Measurements from ENCODE around the gene SKI.
A peak's percentile ranks its signal among the peaks of the same experiment; 100 is the strongest.
"Not testable (repeated sequence)": the region's sequence is repeated elsewhere in the genome, so short reads cannot be mapped to it uniquely, and the experiment has no call there.

Gene SKI

GRCh38 chr1:2312515-2313301, 84.6 kb downstream of the SKI start:
- no peak for DNase-seq

DNA sequence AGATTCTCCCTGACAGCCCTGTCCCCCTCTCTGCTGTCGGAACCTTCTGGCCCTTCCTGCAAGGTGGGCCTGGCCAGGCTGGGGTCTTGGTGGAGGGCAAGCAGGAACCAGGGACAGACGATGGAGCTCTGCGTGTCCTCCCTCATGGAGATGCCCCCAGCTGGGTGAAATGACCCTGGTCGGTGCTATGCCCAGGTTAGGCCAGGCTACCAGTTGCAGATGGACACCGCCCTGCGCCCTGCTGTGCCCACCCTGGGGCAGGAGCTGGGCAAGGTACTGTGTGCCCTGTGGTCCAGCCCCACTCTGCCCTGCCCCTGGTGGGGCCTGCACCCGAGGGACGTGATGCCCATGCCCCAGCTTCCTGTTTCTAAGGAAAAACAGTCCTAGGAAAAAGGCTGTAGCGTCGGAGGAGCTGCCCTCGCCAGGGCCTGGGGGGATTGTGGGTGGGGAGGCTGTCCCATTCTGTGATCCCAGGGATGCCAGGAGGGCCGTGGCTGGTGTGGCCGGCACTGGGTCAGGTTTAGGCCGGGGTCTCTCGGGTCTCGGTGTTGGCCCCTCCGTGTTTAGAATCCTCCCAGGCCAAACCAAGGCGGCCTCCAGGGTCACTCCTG, 85.6 kb downstream of the SKI start:
- DNase-seq: no peak

GRCh38 chr1:2314273-2314802, 86.2 kb downstream of the SKI start:
- peak; percentile 39 for DNase-seq

GRCh38 chr1:2314803-2315673, 86.9 kb downstream of the SKI start:
- DNase-seq: peak; percentile 54

DNA sequence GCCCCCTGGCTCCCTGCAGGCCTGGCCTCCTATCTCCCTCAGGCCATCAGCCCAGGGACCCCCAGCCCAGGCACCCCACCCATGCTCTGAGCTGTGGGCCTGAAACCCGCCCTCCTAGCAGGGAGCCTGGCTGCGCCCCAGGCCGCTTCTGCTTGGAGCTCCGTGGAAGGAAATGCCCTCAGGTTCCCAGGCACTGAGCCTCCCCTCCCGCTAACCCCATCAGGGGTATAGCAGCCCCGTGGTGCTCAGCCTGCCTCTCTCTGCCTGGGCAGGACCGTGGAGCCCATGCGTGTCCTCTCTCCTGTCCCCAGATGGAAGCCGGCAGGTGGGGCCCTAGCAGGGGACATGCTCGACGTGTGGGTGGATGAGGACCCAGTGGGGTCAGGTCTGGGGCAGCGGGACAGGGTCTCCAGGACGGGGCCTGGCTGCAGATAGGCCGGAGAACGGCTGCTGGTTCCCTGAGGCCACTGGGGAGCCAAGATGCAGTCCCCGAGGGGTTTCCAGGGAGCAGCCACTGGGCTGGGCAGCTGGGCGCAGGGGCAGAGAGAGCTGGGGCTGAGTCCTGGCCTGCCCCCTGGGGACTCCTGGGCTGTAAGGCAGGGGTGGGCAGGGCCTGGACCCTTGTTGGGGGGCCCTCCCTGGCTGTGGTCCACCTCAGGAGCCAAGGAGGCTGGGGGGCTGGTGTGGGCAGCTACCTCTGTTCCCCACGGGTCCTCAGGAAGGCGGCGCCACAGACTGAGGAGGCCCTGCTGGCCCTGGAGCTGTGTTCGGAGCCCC, 87.7 kb downstream of the SKI start:
- DNase-seq: no peak

- DNase-seq: no peak
These were observed 88.4 kb downstream of the SKI start for GRCh38 chr1:2316451-2316961.

GRCh38 chr1:2317230-2318065, 89.3 kb downstream of the SKI start:
- DNase-seq: no peak

DNA sequence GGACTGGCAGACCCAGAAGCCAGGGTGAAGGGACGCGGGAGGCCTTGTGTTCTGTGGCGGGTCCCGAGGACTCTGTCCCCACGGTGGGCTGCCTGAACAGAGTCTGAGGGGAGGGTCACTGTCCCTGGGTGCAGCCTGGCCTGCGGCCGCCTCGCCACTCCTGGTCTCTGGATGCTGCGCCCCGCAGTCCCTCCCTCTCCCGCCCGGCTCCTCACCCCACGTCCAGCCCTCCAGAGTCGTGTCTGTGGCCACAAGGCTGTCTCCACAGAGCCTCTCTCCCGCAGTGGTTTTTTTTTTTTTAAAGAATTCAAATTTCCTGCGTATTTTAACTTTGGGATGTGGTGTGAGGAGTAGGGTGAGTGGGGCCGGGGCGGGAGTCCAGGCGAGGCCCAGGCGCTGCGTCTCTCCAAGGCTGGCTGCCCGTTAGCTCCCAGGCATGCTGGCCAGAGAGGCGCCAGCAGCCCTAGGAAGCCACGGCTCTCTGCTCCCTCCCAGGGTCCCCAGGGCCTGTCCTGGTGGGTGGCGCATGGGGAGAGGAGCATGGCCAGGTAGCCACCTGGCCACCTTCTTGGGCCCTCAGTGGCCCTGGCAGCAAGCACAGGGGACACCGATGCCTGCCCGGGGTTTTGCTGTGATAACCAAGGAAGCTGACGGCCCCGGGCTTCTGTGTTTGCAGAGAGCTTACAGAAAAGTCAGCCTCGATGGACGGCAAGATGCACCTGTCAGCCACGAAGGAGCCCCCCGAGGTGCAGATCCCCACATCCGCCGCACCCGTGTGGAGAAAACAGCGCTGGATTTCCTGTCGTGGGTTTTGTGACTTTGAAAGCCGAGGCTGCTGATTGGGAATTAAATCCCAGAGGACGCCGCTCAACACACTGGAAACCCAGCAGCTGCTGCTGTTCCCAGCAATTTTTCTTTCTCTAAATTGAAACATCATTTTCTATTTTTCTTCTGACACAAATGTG, 90.5 kb downstream of the SKI start:
- no peak for DNase-seq

GRCh38 chr1:2319291-2319690, 91.2 kb downstream of the SKI start:
- DNase-seq: no peak

- no peak for DNase-seq
These were observed 91.9 kb downstream of the SKI start for GRCh38 chr1:2320006-2320405.

- DNase-seq: no peak
These were observed 92.9 kb downstream of the SKI start for GRCh38 chr1:2320760-2321667.

DNA sequence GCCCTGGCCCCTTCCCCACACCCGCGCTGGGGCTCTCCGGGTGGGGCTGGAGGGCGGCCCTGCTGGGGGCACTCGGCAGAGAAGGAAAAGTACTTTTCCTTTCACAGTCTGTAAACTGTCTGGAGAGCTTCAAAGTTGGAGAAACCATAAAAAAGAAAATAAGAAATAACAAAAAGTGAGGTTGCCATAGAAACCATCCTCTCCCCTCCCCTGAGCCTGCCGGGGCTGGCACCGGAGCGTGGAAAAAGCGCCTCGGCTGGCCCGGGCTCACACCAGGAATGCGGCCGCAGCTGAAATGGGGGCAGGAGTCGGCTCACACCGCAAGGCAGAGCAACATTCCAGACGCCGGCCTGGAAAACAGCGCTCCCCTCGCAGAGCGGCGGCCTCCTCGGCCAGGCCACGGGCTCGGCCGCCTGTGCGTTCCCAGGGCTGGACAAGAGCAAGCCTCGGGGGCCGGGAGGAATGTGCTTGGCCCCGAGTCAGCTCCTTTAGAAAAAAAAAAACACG, 94.0 kb downstream of the SKI start:
- no peak for DNase-seq

- no peak for DNase-seq
These were observed 94.6 kb downstream of the SKI start for GRCh38 chr1:2322581-2323211.

DNA sequence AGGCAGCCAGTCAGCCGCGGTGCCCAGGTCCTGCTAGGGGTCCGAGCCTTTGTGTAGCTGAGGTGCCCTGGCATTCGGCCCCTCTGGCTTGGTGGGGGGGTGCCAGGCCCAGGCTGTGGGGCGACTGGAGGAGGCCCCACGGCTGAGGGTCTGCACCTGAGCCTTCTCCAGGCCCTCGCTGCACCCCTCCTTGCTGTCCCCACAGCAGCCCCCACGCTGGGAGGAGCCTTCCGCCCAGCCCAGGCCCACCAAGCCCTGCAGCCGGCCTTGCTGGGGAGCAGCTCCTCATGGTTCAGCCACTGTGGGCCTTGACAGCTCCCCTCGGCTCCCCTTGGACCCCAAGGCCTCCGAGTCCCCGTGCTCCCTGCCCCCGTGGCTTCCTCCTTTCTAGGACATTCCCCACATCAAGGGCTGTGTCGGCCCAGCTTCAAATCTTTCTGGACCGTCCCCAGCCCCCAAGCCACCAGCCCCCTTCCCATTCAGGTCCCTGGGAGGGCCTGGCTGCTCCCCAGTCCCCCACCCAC, 95.4 kb downstream of the SKI start:
- DNase-seq: no peak

GRCh38 chr1:2324553-2325366, 96.6 kb downstream of the SKI start:
- no peak for DNase-seq

DNA sequence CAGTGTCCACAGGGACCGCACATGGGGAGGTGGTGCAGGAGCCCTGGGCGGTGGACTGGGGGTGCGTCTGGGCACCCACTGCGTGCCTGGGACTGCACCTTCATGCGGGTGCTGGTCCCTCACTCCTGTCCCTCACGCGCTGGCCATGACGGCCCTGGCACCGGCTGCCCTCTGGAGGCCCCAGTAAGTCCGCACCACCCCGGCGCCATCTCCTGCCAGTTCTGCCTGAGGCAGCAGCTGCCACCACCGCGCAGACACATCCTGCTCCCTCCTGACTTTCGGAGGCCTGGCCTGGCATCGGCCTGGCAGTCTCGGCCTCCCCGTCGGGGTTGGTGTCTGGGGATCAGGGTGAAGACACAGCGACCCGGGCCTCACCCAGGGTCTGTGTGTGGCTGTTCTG, 98.4 kb downstream of the SKI start:
- no peak for DNase-seq

DNA sequence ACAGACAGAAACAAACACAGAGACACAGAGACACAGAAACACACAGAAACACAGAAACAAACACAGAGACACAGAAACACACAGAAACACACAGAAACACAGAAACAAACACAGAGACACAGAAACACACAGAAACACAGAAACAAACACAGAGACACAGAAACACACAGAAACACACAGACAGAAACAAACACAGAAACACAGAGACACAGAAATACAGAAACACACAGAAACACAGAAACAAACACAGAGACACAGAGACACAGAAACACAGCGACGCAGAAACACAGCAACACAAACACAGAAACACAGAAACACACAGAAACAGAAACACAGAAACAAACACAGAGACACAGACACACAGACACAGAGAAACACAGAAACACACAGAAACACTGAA, 99.0 kb downstream of the SKI start:
- DNase-seq: not testable (repeated sequence)
